Esophagus squamous epithelium (tissue), 4 donors: Measurements from ENCODE around the gene CNRIP1.

ENCODE experiments used
- POLR2A ChIP-seq, 4 donors: fragments of 450-650 bp; IDR thresholded peaks; one replicate each; pipeline ENCODE4 v1.6.1; 2017; ENCODE audit warnings: antibody characterized with exemption in 4 of 4, mild to moderate bottlenecking in 4 of 4, moderate library complexity in 3 of 4
- TF ChIP-seq, protein P1 (sequence below), 6 experiments: fragments of 450-650 bp in 4 of 6; fragments of 200-600 bp in 2 of 6; sonication (generic) in 2 of 6; IDR thresholded peaks; one replicate each; pipeline ENCODE4 v1.5.1; 2016 to 2019; ENCODE audit warnings: antibody characterized with exemption in 6 of 6, mild to moderate bottlenecking in 4 of 6, moderate library complexity in 4 of 6

- TF ChIP-seq, protein P1, sequence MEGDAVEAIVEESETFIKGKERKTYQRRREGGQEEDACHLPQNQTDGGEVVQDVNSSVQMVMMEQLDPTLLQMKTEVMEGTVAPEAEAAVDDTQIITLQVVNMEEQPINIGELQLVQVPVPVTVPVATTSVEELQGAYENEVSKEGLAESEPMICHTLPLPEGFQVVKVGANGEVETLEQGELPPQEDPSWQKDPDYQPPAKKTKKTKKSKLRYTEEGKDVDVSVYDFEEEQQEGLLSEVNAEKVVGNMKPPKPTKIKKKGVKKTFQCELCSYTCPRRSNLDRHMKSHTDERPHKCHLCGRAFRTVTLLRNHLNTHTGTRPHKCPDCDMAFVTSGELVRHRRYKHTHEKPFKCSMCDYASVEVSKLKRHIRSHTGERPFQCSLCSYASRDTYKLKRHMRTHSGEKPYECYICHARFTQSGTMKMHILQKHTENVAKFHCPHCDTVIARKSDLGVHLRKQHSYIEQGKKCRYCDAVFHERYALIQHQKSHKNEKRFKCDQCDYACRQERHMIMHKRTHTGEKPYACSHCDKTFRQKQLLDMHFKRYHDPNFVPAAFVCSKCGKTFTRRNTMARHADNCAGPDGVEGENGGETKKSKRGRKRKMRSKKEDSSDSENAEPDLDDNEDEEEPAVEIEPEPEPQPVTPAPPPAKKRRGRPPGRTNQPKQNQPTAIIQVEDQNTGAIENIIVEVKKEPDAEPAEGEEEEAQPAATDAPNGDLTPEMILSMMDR (IDR thresholded peaks at IDR 0.05): peak; percentile 66 to 87 (median 77)
- peak in 1 of 4 donors; percentile 26 for TF ChIP-seq POLR2A (IDR thresholded peaks at IDR 0.05)
Measured at GRCh38 chr2:68251187-68251854, 68.4 kb downstream of the CNRIP1 start.
